ENCODE data around the gene GJB2. TPM values are rescaled to one million over a fixed set of nuclear protein-coding genes. Genes with fewer than 3 reads are reported as not detected.

The GJB2 gene
- total RNA-seq, 1 experiment from 2014 or later, result 12.9 TPM

- intact Hi-C loops (cut with micrococcal nuclease), result no loop called here
- Mint-ChIP-seq H3K4me1 (ENCODE audit: insufficient read depth, unreplicated experiment) (no peaks in the 10 kb centered on the region), H3K27ac (ENCODE audit: low read depth, unreplicated experiment) (no peak overlapping the region), H3K9me3 (ENCODE audit: unreplicated experiment) (no peaks in the 10 kb centered on the region), H3K27me3 (ENCODE audit: insufficient read depth, unreplicated experiment) (no peaks in the 10 kb centered on the region), H3K4me3 (ENCODE audit: unreplicated experiment) (no peak overlapping the region), H3K36me3 (ENCODE audit: insufficient read depth, unreplicated experiment) (no peaks in the 10 kb centered on the region)
- DNase-seq (ENCODE audit: unreplicated experiment), result no peak
- no peak for TF ChIP-seq CTCF (IDR thresholded peaks at IDR 0.05; ENCODE audit: unreplicated experiment)
- POLR2A ChIA-PET, result no interaction called here
- CTCF ChIA-PET, result interaction anchor here (0.6 to 2.6 kb wide), 3 partner anchors 34 to 877 kb away, joined by 3 to 11 read pairs (median 3); no protein-coding TSS in a partner anchor
- no TSS peak for BruUV-seq (replicated peaks)
Observed at GRCh38 chr13:20165417-20166257, 27.1 kb downstream of the GJB2 start.

- intact Hi-C loops (cut with micrococcal nuclease), result no loop called here
- ChIA-PET CTCF (interaction anchor here (0.6 to 3.2 kb wide), 5 partner anchors 14 to 280 kb away, joined by 3 to 18 read pairs (median 7); no protein-coding TSS in a partner anchor), POLR2A (interaction anchor here (0.6 kb wide), 2 partner anchors 133 to 189 kb away, joined by 3 read pairs; no protein-coding TSS in a partner anchor)
- no peak overlapping the region for H3K4me3 Mint-ChIP-seq (ENCODE audit: unreplicated experiment)
- no peak overlapping the region for H3K27ac Mint-ChIP-seq (ENCODE audit: low read depth, unreplicated experiment)
- no peak for TF ChIP-seq CTCF (IDR thresholded peaks at IDR 0.05; ENCODE audit: unreplicated experiment)
- DNase-seq (ENCODE audit: unreplicated experiment), result no peak
- no peaks in the 10 kb centered on the region for H3K27me3 Mint-ChIP-seq (ENCODE audit: insufficient read depth, unreplicated experiment)
- no peaks in the 10 kb centered on the region for H3K36me3 Mint-ChIP-seq (ENCODE audit: insufficient read depth, unreplicated experiment)
- no peaks in the 10 kb centered on the region for H3K9me3 Mint-ChIP-seq (ENCODE audit: unreplicated experiment)
- no TSS peak for BruUV-seq (replicated peaks)
- H3K4me1 Mint-ChIP-seq (ENCODE audit: insufficient read depth, unreplicated experiment), result peaks cover 8% of the 10 kb centered on the region
Observed at GRCh38 chr13:20161951-20162300, 30.8 kb downstream of the GJB2 start.

- ChIA-PET CTCF (interaction anchor here (0.6 to 3.2 kb wide), 6 partner anchors 63 to 279 kb away, joined by 3 to 18 read pairs (median 6); no protein-coding TSS in a partner anchor), POLR2A (interaction anchor here (1.2 kb wide), 1 partner anchor 11 kb away, joined by 3 read pairs; no protein-coding TSS in a partner anchor)
- no peak for DNase-seq (ENCODE audit: unreplicated experiment)
- H3K4me1 Mint-ChIP-seq (ENCODE audit: insufficient read depth, unreplicated experiment), result peaks cover 8% of the 10 kb centered on the region
- no peak for TF ChIP-seq CTCF (IDR thresholded peaks at IDR 0.05; ENCODE audit: unreplicated experiment)
- intact Hi-C loops (cut with micrococcal nuclease), result no loop called here
- H3K9me3 Mint-ChIP-seq (ENCODE audit: unreplicated experiment), result no peaks in the 10 kb centered on the region
- H3K27ac Mint-ChIP-seq (ENCODE audit: low read depth, unreplicated experiment), result no peak overlapping the region
- peak overlapping the region; percentile 76 for H3K4me3 Mint-ChIP-seq (ENCODE audit: unreplicated experiment)
- no peaks in the 10 kb centered on the region for H3K27me3 Mint-ChIP-seq (ENCODE audit: insufficient read depth, unreplicated experiment)
- H3K36me3 Mint-ChIP-seq (ENCODE audit: insufficient read depth, unreplicated experiment), result no peaks in the 10 kb centered on the region
- BruUV-seq (replicated peaks), result no TSS peak
Observed at GRCh38 chr13:20161275-20161950, 31.3 kb downstream of the GJB2 start.

Data from MCF 10A (cell line).